ENCODE measurements around the gene S100A6.
"Not testable (repeated sequence)": the region's sequence is repeated elsewhere in the genome, so short reads cannot be mapped to it uniquely, and the experiment has no call there.

The S100A6 gene

DNA sequence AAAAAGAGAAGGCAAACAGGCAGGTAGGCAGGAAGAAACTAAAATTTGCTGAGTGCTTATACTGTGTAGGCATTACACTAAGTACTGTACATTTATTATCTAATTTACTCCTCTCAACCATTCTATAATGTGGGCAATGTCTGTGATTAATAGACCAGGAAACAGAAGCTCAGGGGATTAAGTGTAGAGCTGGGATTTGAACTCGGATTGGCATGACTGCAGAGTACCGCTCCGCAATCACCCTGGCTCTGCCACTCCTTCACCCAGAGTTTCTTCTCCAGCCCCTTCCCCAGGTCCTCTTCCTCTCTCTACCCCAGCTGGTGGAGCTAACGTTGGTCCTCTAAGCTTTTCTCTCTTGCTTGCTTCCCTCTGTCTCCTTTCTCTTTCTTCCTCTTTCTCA lies 41.3 kb upstream of the S100A6 start:
- no peaks in the 10 kb centered on the region for H4K20me1 ChIP-seq (ENCODE audit: low read depth, low read length)
- H3K4me2 ChIP-seq (ENCODE audit: low read depth, low read length, poor library complexity, severe bottlenecking), result no peak overlapping the region
- no peak overlapping the region for H2AFZ ChIP-seq (ENCODE audit: low read depth, low read length, severe bottlenecking)
- TF ChIP-seq, protein P1, sequence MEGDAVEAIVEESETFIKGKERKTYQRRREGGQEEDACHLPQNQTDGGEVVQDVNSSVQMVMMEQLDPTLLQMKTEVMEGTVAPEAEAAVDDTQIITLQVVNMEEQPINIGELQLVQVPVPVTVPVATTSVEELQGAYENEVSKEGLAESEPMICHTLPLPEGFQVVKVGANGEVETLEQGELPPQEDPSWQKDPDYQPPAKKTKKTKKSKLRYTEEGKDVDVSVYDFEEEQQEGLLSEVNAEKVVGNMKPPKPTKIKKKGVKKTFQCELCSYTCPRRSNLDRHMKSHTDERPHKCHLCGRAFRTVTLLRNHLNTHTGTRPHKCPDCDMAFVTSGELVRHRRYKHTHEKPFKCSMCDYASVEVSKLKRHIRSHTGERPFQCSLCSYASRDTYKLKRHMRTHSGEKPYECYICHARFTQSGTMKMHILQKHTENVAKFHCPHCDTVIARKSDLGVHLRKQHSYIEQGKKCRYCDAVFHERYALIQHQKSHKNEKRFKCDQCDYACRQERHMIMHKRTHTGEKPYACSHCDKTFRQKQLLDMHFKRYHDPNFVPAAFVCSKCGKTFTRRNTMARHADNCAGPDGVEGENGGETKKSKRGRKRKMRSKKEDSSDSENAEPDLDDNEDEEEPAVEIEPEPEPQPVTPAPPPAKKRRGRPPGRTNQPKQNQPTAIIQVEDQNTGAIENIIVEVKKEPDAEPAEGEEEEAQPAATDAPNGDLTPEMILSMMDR (IDR thresholded peaks at IDR 0.05; ENCODE audit: insufficient read depth, low read length, poor library complexity, severe bottlenecking), result no peak
- no peak for TF ChIP-seq EZH2phosphoT487 (conservative IDR thresholded peaks at IDR 0.05; ENCODE audit: low read length)
- H3K4me3 ChIP-seq (ENCODE audit: insufficient read depth, low read length, poor library complexity, severe bottlenecking), result no peak overlapping the region
- no peaks in the 10 kb centered on the region for H3K9me3 ChIP-seq (ENCODE audit: insufficient read depth, low read length)
- H3K79me2 ChIP-seq (ENCODE audit: insufficient read depth, low read length), result no peaks in the 10 kb centered on the region
- no peaks in the 10 kb centered on the region for H3K27me3 ChIP-seq (ENCODE audit: low read length)
- H3F3A ChIP-seq (ENCODE audit: insufficient read depth), result no peaks in the 10 kb centered on the region
- H3K9me2 ChIP-seq (replicated peaks; ENCODE audit: insufficient read depth, low read length), result no peaks in the 10 kb centered on the region
- no peak overlapping the region for H3K9ac ChIP-seq (ENCODE audit: low read length)
- H3K36me3 ChIP-seq (ENCODE audit: low read length), result no peaks in the 10 kb centered on the region
- no peak overlapping the region for H3K27ac ChIP-seq (ENCODE audit: low read depth, low read length)

DNA sequence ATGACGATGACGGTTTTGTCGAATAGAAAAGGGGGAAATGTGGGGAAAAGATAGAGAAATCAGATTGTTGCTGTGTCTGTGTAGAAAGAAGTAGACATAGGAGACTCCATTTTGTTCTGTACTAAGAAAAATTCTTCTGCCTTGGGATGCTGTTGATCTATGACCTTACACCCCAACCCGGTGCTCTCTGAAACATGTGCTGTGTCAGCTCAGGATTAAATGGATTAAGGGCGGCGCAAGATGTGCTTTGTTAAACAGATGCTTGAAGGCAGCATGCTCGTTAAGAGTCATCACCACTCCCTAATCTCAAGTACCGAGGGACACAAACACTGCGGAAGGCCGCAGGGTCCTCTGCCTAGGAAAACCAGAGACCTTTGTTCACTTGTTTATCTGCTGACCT lies 39.7 kb upstream of the S100A6 start:
- H3K27me3 ChIP-seq (ENCODE audit: low read length); H3K9ac ChIP-seq (ENCODE audit: low read length); H2AFZ ChIP-seq (ENCODE audit: low read depth, low read length, severe bottlenecking); H3F3A ChIP-seq (ENCODE audit: insufficient read depth); H3K79me2 ChIP-seq (ENCODE audit: insufficient read depth, low read length); H3K27ac ChIP-seq (ENCODE audit: low read depth, low read length); H3K9me2 ChIP-seq (replicated peaks; ENCODE audit: insufficient read depth, low read length); H3K9me3 ChIP-seq (ENCODE audit: insufficient read depth, low read length); H3K4me2 ChIP-seq (ENCODE audit: low read depth, low read length, poor library complexity, severe bottlenecking); H4K20me1 ChIP-seq (ENCODE audit: low read depth, low read length); H3K4me3 ChIP-seq (ENCODE audit: insufficient read depth, low read length, poor library complexity, severe bottlenecking); H3K36me3 ChIP-seq (ENCODE audit: low read length): not testable (repeated sequence)

DNA sequence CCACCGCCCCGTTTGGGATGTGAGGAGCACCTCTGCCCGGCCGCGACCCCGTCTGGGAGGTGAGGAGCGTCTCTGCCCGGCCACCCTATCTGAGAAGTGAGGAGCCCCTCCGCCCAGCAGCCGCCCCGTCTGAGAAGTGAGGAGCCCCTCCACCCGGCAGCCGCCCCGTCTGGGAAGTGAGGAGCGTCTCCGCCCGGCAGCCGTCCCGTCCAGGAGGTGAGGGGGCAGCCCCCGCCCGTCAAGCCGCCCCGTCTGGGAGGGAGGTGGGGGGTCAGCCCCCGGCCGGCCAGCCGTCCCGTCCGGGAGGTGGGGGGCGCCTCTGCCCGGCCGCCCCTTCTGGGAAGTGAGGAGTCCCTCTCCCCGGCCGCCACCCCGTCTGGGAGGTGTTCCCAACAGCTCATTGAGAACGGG lies 39.3 kb upstream of the S100A6 start:
- not testable (repeated sequence) for H2AFZ ChIP-seq (ENCODE audit: low read depth, low read length, severe bottlenecking); H3K9me2 ChIP-seq (replicated peaks; ENCODE audit: insufficient read depth, low read length); H3K4me3 ChIP-seq (ENCODE audit: insufficient read depth, low read length, poor library complexity, severe bottlenecking); H3K9me3 ChIP-seq (ENCODE audit: insufficient read depth, low read length); H3K4me2 ChIP-seq (ENCODE audit: low read depth, low read length, poor library complexity, severe bottlenecking); H3K27ac ChIP-seq (ENCODE audit: low read depth, low read length); H3K27me3 ChIP-seq (ENCODE audit: low read length); H3F3A ChIP-seq (ENCODE audit: insufficient read depth); H3K9ac ChIP-seq (ENCODE audit: low read length); H3K36me3 ChIP-seq (ENCODE audit: low read length); H3K79me2 ChIP-seq (ENCODE audit: insufficient read depth, low read length); H4K20me1 ChIP-seq (ENCODE audit: low read depth, low read length)

DNA sequence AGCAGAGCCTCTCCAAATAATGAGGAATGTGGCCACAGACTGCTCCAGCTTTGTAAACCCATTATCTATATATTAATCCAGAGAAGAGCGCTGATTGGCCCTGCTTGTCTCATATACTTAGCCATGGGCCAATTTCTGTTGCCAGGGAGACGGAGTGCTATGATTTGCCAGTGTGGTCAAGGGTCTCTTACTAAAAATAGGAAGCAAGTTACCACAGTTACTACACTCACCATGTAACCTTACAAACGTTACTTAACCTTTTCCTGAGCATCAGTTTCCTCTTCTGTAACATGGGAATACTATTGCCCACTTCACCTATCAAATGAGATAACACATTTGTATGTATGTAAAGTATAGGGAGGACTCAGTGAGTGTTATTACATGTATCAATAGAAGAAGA lies 37.6 kb upstream of the S100A6 start:
- no peaks in the 10 kb centered on the region for H3K9me2 ChIP-seq (replicated peaks; ENCODE audit: insufficient read depth, low read length)
- no peak overlapping the region for H3K4me3 ChIP-seq (ENCODE audit: insufficient read depth, low read length, poor library complexity, severe bottlenecking)
- no peak overlapping the region for H3K27ac ChIP-seq (ENCODE audit: low read depth, low read length)
- H3K4me2 ChIP-seq (ENCODE audit: low read depth, low read length, poor library complexity, severe bottlenecking), result no peak overlapping the region
- no peak overlapping the region for H3K9ac ChIP-seq (ENCODE audit: low read length)
- TF ChIP-seq EZH2phosphoT487 (conservative IDR thresholded peaks at IDR 0.05; ENCODE audit: low read length), result no peak
- TF ChIP-seq, protein P1 (IDR thresholded peaks at IDR 0.05; ENCODE audit: insufficient read depth, low read length, poor library complexity, severe bottlenecking), result no peak
- H3F3A ChIP-seq (ENCODE audit: insufficient read depth), result no peaks in the 10 kb centered on the region
- no peaks in the 10 kb centered on the region for H4K20me1 ChIP-seq (ENCODE audit: low read depth, low read length)
- H3K27me3 ChIP-seq (ENCODE audit: low read length), result no peaks in the 10 kb centered on the region
- H2AFZ ChIP-seq (ENCODE audit: low read depth, low read length, severe bottlenecking), result no peak overlapping the region
- H3K9me3 ChIP-seq (ENCODE audit: insufficient read depth, low read length), result no peaks in the 10 kb centered on the region
- no peaks in the 10 kb centered on the region for H3K36me3 ChIP-seq (ENCODE audit: low read length)
- no peaks in the 10 kb centered on the region for H3K79me2 ChIP-seq (ENCODE audit: insufficient read depth, low read length)
